Hepatocyte (in vitro differentiated cells): ENCODE measurements around the gene ANAPC5.

Experiments
- EZH2phosphoT487 ChIP-seq: fragments of 200-600 bp; sonication (generic); IDR thresholded peaks from one replicate; pipeline ENCODE4 v1.6.1; 2018; ENCODE audit warnings: antibody characterized with exemption, mild to moderate bottlenecking, low read depth, moderate library complexity; ENCODE audit not compliant: unreplicated experiment, severe bottlenecking
- TF ChIP-seq, protein P1 (sequence below): fragments of 200-600 bp; sonication (generic); IDR thresholded peaks from 2 replicates; pipeline ENCODE4 v1.5.1; 2016; ENCODE audit warnings: antibody characterized with exemption, mild to moderate bottlenecking; ENCODE audit not compliant: poor library complexity

DNA sequence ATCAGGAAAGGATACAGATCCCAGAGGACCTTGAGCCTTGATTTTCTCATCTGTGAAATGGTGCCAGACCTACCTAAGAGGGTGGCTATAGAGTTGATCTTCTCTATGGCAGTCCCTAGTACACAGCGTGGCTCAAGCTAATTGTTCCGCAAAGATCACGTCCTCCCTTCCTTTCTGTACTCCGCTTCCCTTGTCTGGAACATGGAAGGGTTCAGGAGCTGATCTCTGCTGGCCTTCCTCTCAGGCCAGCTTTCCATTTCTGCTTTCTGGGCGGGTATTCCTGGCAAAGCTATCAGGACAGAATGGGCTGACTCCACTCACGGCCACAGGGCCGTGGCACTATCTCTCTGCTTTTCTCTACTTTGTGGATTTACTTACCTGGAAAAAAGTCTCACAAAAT lies 62.2 kb downstream of the ANAPC5 start:
- TF ChIP-seq, protein P1, sequence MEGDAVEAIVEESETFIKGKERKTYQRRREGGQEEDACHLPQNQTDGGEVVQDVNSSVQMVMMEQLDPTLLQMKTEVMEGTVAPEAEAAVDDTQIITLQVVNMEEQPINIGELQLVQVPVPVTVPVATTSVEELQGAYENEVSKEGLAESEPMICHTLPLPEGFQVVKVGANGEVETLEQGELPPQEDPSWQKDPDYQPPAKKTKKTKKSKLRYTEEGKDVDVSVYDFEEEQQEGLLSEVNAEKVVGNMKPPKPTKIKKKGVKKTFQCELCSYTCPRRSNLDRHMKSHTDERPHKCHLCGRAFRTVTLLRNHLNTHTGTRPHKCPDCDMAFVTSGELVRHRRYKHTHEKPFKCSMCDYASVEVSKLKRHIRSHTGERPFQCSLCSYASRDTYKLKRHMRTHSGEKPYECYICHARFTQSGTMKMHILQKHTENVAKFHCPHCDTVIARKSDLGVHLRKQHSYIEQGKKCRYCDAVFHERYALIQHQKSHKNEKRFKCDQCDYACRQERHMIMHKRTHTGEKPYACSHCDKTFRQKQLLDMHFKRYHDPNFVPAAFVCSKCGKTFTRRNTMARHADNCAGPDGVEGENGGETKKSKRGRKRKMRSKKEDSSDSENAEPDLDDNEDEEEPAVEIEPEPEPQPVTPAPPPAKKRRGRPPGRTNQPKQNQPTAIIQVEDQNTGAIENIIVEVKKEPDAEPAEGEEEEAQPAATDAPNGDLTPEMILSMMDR = no peak
- no peak for TF ChIP-seq EZH2phosphoT487
